GM12878 (cell line): Measurements from ENCODE around the gene CDKN1B. TPM values are rescaled to one million over a fixed set of nuclear protein-coding genes. Genes with fewer than 3 reads are reported as not detected.
A peak's percentile ranks its signal among the peaks of the same experiment; 100 is the strongest.

ENCODE experiments used
- BMI1 ChIP-seq: fragments of 450-650 bp; IDR thresholded peaks from 2 replicates; pipeline ENCODE4 v1.6.1; 2016; ENCODE audit warnings: mild to moderate bottlenecking, moderate library complexity, borderline replicate concordance
- CBX3 ChIP-seq: fragments of 200-600 bp; sonication (generic); IDR thresholded peaks from 2 replicates; pipeline ENCODE4 v1.6.1; 2016; ENCODE audit warnings: low read depth, borderline replicate concordance
- EP300 ChIP-seq, 2 experiments: fragments of 150-350 bp in 1 of 2; IDR thresholded peaks; 2 replicates each; pipeline ENCODE4 v1.6.1; 2011 to 2012; ENCODE audit warnings: low read depth in 2 of 2, low read length in 2 of 2, borderline replicate concordance in 1 of 2, improper control_type of control experiment in 1 of 2, inconsistent platforms in 1 of 2; ENCODE audit not compliant: control insufficient read depth in 1 of 2
- EZH2 ChIP-seq: IDR thresholded peaks from 2 replicates; pipeline ENCODE4 v1.6.1; 2012; ENCODE audit warnings: low read depth, mild to moderate bottlenecking, control low read depth, inconsistent platforms, low read length, borderline replicate concordance; ENCODE audit not compliant: control insufficient read depth
- FOS ChIP-seq: IDR thresholded peaks from 3 replicates; pipeline ENCODE4 v1.6.1; 2011; ENCODE audit warnings: borderline replicate concordance; ENCODE audit not compliant: insufficient read length; ENCODE audit errors: extremely low read depth
- HDGF ChIP-seq: fragments of 450-650 bp; IDR thresholded peaks from 2 replicates; pipeline ENCODE4 v1.6.1; 2016; ENCODE audit warnings: antibody characterized with exemption
- RAD21 ChIP-seq: IDR thresholded peaks from 2 replicates; pipeline ENCODE4 v1.6.1; 2011; ENCODE audit warnings: mild to moderate bottlenecking, low read depth, low read length, moderate library complexity; ENCODE audit not compliant: insufficient read depth
- RBBP5 ChIP-seq: fragments of 200-600 bp; sonication (generic); conservative IDR thresholded peaks from 2 replicates; pipeline ENCODE4 v1.6.1; 2016
- RUNX3 ChIP-seq: IDR thresholded peaks from 2 replicates; pipeline ENCODE4 v1.6.1; 2012; ENCODE audit warnings: low read length, inconsistent platforms
- SREBF2 ChIP-seq: IDR thresholded peaks from 2 replicates; pipeline ENCODE4 v1.6.1; 2012; ENCODE audit warnings: mild to moderate bottlenecking, low read length
- STAT3 ChIP-seq: IDR thresholded peaks from 2 replicates; pipeline ENCODE4 v1.6.1; 2011; ENCODE audit warnings: low read depth, low read length, improper control_type of control experiment
- TCF3 ChIP-seq: IDR thresholded peaks from 2 replicates; pipeline ENCODE4 v1.6.1; 2012; ENCODE audit warnings: low read depth, mild to moderate bottlenecking, low read length, borderline replicate concordance; ENCODE audit not compliant: insufficient read depth
- USF1 ChIP-seq: IDR thresholded peaks from 2 replicates; pipeline ENCODE4 v1.6.1; 2011; ENCODE audit warnings: borderline replicate concordance, low read depth, mild to moderate bottlenecking, moderate library complexity, mixed read lengths, low read length; ENCODE audit not compliant: insufficient read depth; ENCODE audit errors: extremely low read length
- YBX1 ChIP-seq: fragments of 450-650 bp; IDR thresholded peaks from 2 replicates; pipeline ENCODE4 v1.6.1; 2016; ENCODE audit warnings: antibody characterized with exemption
- ZNF274 ChIP-seq: IDR thresholded peaks from one replicate; pipeline ENCODE4 v1.8.0; 2011; ENCODE audit not compliant: insufficient read length, insufficient read depth
- polyA plus RNA-seq, 11 experiments: library from polyadenylated mRNA; depleted of rRNA in 4 of 11; unstranded in 6 of 11; stranded (reverse) in 5 of 11; fragments of >200 nt; fragmentation: Nextera tagmentation in 4 of 11; fragmentation: Illumina TruSeq in 1 of 11; extraction: Ambion mirVana in 4 of 11; extraction: Trizol in 1 of 11; gene quantifications; 1 replicate in 1 of 11; 2 replicates in 10 of 11; pipeline versions ENCODE4 v1.2.1 to v1.2.3, GENCODE V29; 2011 to 2016; ENCODE audit warnings: inconsistent platforms in 2 of 11, missing spikeins in 2 of 11, low read depth in 1 of 11
- total RNA-seq, 4 experiments: library from RNA; depleted of rRNA in 3 of 4; stranded (reverse); fragments of >200 nt in 3 of 4; fragmentation: Illumina TruSeq in 1 of 4; extraction: Trizol in 1 of 4; gene quantifications; 2 replicates each; pipeline versions ENCODE4 v1.2.1 to v1.2.3, GENCODE V29; 2013 to 2021
- TF ChIP-seq, protein P1 (sequence below): fragments of 450-650 bp; IDR thresholded peaks from 2 replicates; pipeline ENCODE4 v1.6.1; 2018; ENCODE audit warnings: borderline replicate concordance, mild to moderate bottlenecking; ENCODE audit not compliant: partially characterized antibody
- TF ChIP-seq, protein P2 (sequence below): fragments of 450-650 bp; IDR thresholded peaks from 2 replicates; pipeline ENCODE4 v1.6.1; 2017; ENCODE audit warnings: mild to moderate bottlenecking, moderate library complexity
- TF ChIP-seq, protein P3 (sequence below): fragments of 450-650 bp; IDR thresholded peaks from 2 replicates; pipeline ENCODE4 v1.6.1; 2016; ENCODE audit warnings: mild to moderate bottlenecking, moderate library complexity, borderline replicate concordance

Gene CDKN1B
- total and polyA plus RNA-seq, 10 of the 15 experiments (the other 5 are each of a cell fraction or from before 2014, with no cell fraction given), result 4.2 to 39.1 (median 23.1) TPM

DNA sequence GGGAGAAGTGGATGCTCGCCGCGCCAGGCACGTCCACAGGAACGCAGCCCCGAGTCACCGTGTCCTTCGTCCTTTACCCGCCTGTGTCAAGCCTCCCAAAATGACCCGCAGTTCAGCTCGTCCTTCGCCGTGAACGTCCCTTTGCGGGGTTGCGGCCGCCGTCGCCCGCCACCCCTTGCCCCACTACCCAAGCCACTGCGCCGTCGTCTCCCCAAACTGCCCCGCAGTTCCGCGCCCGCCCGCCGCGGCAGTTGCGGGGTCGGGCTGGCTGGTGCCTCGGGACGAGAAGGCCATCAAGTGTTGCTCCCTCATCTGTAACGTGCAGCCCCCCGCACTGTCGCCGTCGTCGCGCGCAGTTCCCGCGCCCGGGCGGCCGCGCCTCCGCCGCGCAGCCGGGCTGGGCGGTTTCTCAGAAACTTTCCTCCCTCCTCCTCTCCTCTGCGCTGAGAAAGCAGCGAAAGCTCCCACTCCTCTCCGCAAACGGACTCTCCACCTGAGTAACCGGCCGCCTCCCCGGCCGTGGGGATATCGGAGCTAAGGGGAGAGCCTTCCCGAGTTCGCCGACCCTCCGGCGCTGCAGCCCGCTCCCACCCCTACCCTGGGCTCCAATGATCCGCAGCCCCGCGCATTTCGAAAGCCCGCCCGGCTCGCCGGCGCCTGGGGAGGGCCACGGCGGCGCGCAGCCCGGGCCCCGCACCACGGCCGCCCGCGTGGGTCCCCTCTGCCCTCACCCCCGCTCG is 6.7 kb downstream of the CDKN1B start (continued):
- TF ChIP-seq FOS, result no peak
- TF ChIP-seq EP300 (IDR thresholded peaks at IDR 0.05; ENCODE audit: borderline replicate concordance in 1 of 2, control insufficient read depth in 1 of 2, low read depth in 2 of 2, low read length in 2 of 2), result 0 out of 4 replicates have a peak, but pooled peaks of 1 of the 2 experiments have one; percentile 2
- no peak for TF ChIP-seq RUNX3
- no peak for TF ChIP-seq ZNF274
- TF ChIP-seq RBBP5, result no peak
- TF ChIP-seq, protein P1, sequence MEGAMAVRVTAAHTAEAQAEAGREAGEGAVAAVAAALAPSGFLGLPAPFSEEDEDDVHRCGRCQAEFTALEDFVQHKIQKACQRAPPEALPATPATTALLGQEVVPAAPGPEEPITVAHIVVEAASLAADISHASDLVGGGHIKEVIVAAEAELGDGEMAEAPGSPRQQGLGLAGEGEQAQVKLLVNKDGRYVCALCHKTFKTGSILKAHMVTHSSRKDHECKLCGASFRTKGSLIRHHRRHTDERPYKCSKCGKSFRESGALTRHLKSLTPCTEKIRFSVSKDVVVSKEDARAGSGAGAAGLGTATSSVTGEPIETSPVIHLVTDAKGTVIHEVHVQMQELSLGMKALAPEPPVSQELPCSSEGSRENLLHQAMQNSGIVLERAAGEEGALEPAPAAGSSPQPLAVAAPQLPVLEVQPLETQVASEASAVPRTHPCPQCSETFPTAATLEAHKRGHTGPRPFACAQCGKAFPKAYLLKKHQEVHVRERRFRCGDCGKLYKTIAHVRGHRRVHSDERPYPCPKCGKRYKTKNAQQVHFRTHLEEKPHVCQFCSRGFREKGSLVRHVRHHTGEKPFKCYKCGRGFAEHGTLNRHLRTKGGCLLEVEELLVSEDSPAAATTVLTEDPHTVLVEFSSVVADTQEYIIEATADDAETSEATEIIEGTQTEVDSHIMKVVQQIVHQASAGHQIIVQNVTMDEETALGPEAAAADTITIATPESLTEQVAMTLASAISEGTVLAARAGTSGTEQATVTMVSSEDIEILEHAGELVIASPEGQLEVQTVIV, result no peak
- no peak for TF ChIP-seq RAD21
- TF ChIP-seq SREBF2, result no peak
- no peak for TF ChIP-seq CBX3
- TF ChIP-seq, protein P2, sequence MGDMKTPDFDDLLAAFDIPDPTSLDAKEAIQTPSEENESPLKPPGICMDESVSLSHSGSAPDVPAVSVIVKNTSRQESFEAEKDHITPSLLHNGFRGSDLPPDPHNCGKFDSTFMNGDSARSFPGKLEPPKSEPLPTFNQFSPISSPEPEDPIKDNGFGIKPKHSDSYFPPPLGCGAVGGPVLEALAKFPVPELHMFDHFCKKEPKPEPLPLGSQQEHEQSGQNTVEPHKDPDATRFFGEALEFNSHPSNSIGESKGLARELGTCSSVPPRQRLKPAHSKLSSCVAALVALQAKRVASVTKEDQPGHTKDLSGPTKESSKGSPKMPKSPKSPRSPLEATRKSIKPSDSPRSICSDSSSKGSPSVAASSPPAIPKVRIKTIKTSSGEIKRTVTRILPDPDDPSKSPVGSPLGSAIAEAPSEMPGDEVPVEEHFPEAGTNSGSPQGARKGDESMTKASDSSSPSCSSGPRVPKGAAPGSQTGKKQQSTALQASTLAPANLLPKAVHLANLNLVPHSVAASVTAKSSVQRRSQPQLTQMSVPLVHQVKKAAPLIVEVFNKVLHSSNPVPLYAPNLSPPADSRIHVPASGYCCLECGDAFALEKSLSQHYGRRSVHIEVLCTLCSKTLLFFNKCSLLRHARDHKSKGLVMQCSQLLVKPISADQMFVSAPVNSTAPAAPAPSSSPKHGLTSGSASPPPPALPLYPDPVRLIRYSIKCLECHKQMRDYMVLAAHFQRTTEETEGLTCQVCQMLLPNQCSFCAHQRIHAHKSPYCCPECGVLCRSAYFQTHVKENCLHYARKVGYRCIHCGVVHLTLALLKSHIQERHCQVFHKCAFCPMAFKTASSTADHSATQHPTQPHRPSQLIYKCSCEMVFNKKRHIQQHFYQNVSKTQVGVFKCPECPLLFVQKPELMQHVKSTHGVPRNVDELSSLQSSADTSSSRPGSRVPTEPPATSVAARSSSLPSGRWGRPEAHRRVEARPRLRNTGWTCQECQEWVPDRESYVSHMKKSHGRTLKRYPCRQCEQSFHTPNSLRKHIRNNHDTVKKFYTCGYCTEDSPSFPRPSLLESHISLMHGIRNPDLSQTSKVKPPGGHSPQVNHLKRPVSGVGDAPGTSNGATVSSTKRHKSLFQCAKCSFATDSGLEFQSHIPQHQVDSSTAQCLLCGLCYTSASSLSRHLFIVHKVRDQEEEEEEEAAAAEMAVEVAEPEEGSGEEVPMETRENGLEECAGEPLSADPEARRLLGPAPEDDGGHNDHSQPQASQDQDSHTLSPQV, result no peak
- no peak for TF ChIP-seq HDGF
- TF ChIP-seq TCF3, result no peak
- no peak for TF ChIP-seq USF1
- TF ChIP-seq, protein P3, sequence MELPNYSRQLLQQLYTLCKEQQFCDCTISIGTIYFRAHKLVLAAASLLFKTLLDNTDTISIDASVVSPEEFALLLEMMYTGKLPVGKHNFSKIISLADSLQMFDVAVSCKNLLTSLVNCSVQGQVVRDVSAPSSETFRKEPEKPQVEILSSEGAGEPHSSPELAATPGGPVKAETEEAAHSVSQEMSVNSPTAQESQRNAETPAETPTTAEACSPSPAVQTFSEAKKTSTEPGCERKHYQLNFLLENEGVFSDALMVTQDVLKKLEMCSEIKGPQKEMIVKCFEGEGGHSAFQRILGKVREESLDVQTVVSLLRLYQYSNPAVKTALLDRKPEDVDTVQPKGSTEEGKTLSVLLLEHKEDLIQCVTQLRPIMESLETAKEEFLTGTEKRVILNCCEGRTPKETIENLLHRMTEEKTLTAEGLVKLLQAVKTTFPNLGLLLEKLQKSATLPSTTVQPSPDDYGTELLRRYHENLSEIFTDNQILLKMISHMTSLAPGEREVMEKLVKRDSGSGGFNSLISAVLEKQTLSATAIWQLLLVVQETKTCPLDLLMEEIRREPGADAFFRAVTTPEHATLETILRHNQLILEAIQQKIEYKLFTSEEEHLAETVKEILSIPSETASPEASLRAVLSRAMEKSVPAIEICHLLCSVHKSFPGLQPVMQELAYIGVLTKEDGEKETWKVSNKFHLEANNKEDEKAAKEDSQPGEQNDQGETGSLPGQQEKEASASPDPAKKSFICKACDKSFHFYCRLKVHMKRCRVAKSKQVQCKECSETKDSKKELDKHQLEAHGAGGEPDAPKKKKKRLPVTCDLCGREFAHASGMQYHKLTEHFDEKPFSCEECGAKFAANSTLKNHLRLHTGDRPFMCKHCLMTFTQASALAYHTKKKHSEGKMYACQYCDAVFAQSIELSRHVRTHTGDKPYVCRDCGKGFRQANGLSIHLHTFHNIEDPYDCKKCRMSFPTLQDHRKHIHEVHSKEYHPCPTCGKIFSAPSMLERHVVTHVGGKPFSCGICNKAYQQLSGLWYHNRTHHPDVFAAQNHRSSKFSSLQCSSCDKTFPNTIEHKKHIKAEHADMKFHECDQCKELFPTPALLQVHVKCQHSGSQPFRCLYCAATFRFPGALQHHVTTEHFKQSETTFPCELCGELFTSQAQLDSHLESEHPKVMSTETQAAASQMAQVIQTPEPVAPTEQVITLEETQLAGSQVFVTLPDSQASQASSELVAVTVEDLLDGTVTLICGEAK, result no peak
- TF ChIP-seq EZH2, result no peak
- no peak for TF ChIP-seq BMI1
- no peak for TF ChIP-seq YBX1
- no peak for TF ChIP-seq STAT3
